ENCODE data around the gene LRIG1. TPM values are rescaled to one million over a fixed set of nuclear protein-coding genes. Genes with fewer than 3 reads are reported as not detected.

LRIG1 gene
- total and polyA plus RNA-seq, 2 experiments from 2014 or later = 8.2 to 13.3 TPM

- H3K27me3 ChIP-seq = no peaks in the 10 kb centered on the region
- no peak overlapping the region for H2AFZ ChIP-seq
- H3K4me2 ChIP-seq = no peak overlapping the region
- 81% methylated on average over 12 of the region's 12 CpGs for WGBS (ENCODE audit: low lambda C conversion rate, missing lambda C conversion rate)
- TF ChIP-seq EZH2 (IDR thresholded peaks at IDR 0.05; ENCODE audit: borderline replicate concordance) (no peak), EZH2phosphoT487 (IDR thresholded peaks at IDR 0.05; ENCODE audit: low read depth, severe bottlenecking, unreplicated experiment) (no peak)
- TF ChIP-seq, protein P1, sequence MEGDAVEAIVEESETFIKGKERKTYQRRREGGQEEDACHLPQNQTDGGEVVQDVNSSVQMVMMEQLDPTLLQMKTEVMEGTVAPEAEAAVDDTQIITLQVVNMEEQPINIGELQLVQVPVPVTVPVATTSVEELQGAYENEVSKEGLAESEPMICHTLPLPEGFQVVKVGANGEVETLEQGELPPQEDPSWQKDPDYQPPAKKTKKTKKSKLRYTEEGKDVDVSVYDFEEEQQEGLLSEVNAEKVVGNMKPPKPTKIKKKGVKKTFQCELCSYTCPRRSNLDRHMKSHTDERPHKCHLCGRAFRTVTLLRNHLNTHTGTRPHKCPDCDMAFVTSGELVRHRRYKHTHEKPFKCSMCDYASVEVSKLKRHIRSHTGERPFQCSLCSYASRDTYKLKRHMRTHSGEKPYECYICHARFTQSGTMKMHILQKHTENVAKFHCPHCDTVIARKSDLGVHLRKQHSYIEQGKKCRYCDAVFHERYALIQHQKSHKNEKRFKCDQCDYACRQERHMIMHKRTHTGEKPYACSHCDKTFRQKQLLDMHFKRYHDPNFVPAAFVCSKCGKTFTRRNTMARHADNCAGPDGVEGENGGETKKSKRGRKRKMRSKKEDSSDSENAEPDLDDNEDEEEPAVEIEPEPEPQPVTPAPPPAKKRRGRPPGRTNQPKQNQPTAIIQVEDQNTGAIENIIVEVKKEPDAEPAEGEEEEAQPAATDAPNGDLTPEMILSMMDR (IDR thresholded peaks at IDR 0.05; ENCODE audit: poor library complexity) = no peak
- no peaks in the 10 kb centered on the region for H3K36me3 ChIP-seq (replicated peaks; ENCODE audit: insufficient read depth, low read depth)
- no peaks in the 10 kb centered on the region for H4K20me1 ChIP-seq (ENCODE audit: insufficient read depth, poor library complexity, severe bottlenecking)
- H3K79me2 ChIP-seq = no peaks in the 10 kb centered on the region
- H3K4me3 ChIP-seq = no peak overlapping the region
- no peaks in the 10 kb centered on the region for H3K9me2 ChIP-seq (replicated peaks; ENCODE audit: insufficient read depth)
- H3K27ac ChIP-seq = no peak overlapping the region
- no peak for DNase-seq (ENCODE audit: low spot score)
- no peaks in the 10 kb centered on the region for H3K9me3 ChIP-seq (ENCODE audit: low read depth)
- H3K4me1 ChIP-seq (ENCODE audit: insufficient read depth) = no peaks in the 10 kb centered on the region
Observed at GRCh38 chr3:66394019-66394752, 106.6 kb downstream of the LRIG1 start.

GRCh38 chr3:66393333-66394005, 107.4 kb downstream of the LRIG1 start:
- Histone ChIP-seq H3K27ac (no peak overlapping the region), H2AFZ (no peak overlapping the region), H4K20me1 (ENCODE audit: insufficient read depth, poor library complexity, severe bottlenecking) (no peaks in the 10 kb centered on the region), H3K36me3 (replicated peaks; ENCODE audit: insufficient read depth, low read depth) (no peaks in the 10 kb centered on the region), H3K9me3 (ENCODE audit: low read depth) (no peaks in the 10 kb centered on the region), H3K27me3 (no peaks in the 10 kb centered on the region), H3K79me2 (no peaks in the 10 kb centered on the region), H3K4me3 (no peak overlapping the region), H3K4me2 (no peak overlapping the region), H3K9me2 (replicated peaks; ENCODE audit: insufficient read depth) (no peaks in the 10 kb centered on the region), H3K4me1 (ENCODE audit: insufficient read depth) (no peaks in the 10 kb centered on the region)
- DNase-seq (ENCODE audit: low spot score) = no peak
- TF ChIP-seq, protein P1 (IDR thresholded peaks at IDR 0.05; ENCODE audit: poor library complexity) = no peak
- no peak for TF ChIP-seq EZH2phosphoT487 (IDR thresholded peaks at IDR 0.05; ENCODE audit: low read depth, severe bottlenecking, unreplicated experiment)
- no peak for TF ChIP-seq EZH2 (IDR thresholded peaks at IDR 0.05; ENCODE audit: borderline replicate concordance)
- 77% methylated on average over 13 of the region's 13 CpGs for WGBS (ENCODE audit: low lambda C conversion rate, missing lambda C conversion rate)

GRCh38 chr3:66392966-66393332, 107.9 kb downstream of the LRIG1 start:
- no peak overlapping the region for H3K27ac ChIP-seq
- no peak for DNase-seq (ENCODE audit: low spot score)
- H3K36me3 ChIP-seq (replicated peaks; ENCODE audit: insufficient read depth, low read depth) = no peaks in the 10 kb centered on the region
- no peak overlapping the region for H3K4me3 ChIP-seq
- no peaks in the 10 kb centered on the region for H3K4me1 ChIP-seq (ENCODE audit: insufficient read depth)
- H2AFZ ChIP-seq = no peak overlapping the region
- H3K4me2 ChIP-seq = no peak overlapping the region
- 92% methylated on average over 2 of the region's 2 CpGs for WGBS (ENCODE audit: low lambda C conversion rate, missing lambda C conversion rate)
- H3K9me3 ChIP-seq (ENCODE audit: low read depth) = no peaks in the 10 kb centered on the region
- H4K20me1 ChIP-seq (ENCODE audit: insufficient read depth, poor library complexity, severe bottlenecking) = no peaks in the 10 kb centered on the region
- no peaks in the 10 kb centered on the region for H3K9me2 ChIP-seq (replicated peaks; ENCODE audit: insufficient read depth)
- TF ChIP-seq EZH2phosphoT487 (IDR thresholded peaks at IDR 0.05; ENCODE audit: low read depth, severe bottlenecking, unreplicated experiment) (no peak), EZH2 (IDR thresholded peaks at IDR 0.05; ENCODE audit: borderline replicate concordance) (no peak)
- TF ChIP-seq, protein P1 (IDR thresholded peaks at IDR 0.05; ENCODE audit: poor library complexity) = no peak
- H3K27me3 ChIP-seq = no peaks in the 10 kb centered on the region
- no peaks in the 10 kb centered on the region for H3K79me2 ChIP-seq
